ENCODE measurements around the gene PGBD2.
"Not testable (repeated sequence)": the region's sequence is repeated elsewhere in the genome, so short reads cannot be mapped to it uniquely, and the experiment has no call there.

The PGBD2 gene

DNA sequence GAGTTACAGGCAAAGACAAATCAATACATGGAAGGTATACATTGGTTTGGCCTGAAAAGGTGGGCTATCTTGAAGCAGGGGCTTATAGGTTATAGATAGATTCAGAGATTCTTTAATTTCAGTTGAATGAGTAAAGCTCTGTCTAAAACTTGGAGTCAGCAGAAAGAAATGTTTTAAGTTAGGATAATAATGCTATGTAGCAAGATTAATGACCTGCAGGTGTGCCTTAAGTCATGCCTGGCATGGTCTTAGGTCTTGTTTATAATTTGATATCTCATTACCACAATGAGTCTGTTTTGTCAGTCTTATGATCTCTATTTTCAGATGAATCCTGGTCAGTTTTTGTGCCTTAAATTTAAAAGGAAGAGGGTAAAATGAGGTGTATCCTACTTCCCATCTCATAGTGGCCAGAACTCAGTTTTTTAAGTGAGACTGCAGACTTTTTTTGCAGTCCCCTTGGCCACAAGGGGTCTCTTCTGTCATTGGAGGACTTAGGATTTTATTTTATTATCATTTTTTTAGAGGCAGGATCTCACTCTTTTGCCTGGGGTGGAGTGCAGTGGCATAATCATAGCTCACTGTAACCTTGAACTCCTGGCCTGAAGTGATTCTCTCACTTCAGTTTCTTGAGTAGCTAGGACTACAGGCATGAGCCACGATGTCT lies 21.3 kb upstream of the PGBD2 start:
- H3K36me3 ChIP-seq, result no peaks in the 10 kb centered on the region

DNA sequence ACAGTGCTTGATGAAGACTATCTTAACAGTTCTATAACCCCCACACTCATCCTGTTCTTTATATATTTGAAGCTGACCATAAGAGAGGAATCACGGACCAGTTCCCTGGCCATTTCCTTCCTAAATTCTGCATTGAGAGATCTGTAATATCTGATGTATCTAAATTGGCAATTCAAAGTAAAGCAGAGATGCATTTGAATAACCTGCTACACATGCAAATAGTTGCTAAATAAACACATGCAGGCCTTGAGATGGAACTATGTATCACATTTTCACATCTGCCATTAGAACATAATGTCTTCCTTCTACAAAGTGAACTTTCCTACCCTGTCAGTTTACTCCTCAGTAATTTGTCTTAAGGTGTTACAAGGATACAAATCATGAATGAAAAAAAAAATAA lies 20.4 kb upstream of the PGBD2 start:
- H3K36me3 ChIP-seq, result no peaks in the 10 kb centered on the region
- peak overlapping the region in 1 of 10 experiments; percentile 11; a peak in 1 of 20 replicates for H3K4me3 ChIP-seq
- no peak overlapping the region for H3K9ac ChIP-seq
- H3K27ac ChIP-seq, result 0 out of 22 replicates have a peak overlapping the region, but pooled peaks of 1 of the 11 experiments have one; percentile 37
- peaks cover 0 to 7% (median 0%) of the 10 kb centered on the region in 11 experiments; a peak in 1 of 22 replicates for H3K9me3 ChIP-seq (replicated peaks in 1 of 11)
- H3K4me2 ChIP-seq, result peak overlapping the region; percentile 23 to 84 (median 73); a peak in 20 of 22 replicates
- TF ChIP-seq Cebpa-rat (IDR thresholded peaks at IDR 0.05), result no peak
- H3K27me3 ChIP-seq, result no peaks in the 10 kb centered on the region
- H4K20me1 ChIP-seq, result no peaks in the 10 kb centered on the region
- peaks cover 9 to 34% (median 23%) of the 10 kb centered on the region in 10 experiments for H3K4me1 ChIP-seq

More for the DNA sequence above, 21.3 kb upstream of the PGBD2 start:
- peaks cover 9 to 34% (median 23%) of the 10 kb centered on the region in 10 experiments for H3K4me1 ChIP-seq
- H3K4me2 ChIP-seq, result peak overlapping the region in 9 of 11 experiments; percentile 50 to 84 (median 73); a peak in 18 of 22 replicates
- H3K9ac ChIP-seq, result no peak overlapping the region
- TF ChIP-seq Cebpa-rat (IDR thresholded peaks at IDR 0.05), result no peak
- H3K9me3 ChIP-seq (replicated peaks in 1 of 11), result peaks cover 0 to 7% (median 0%) of the 10 kb centered on the region in 11 experiments; a peak in 1 of 22 replicates
- H3K27ac ChIP-seq, result peak overlapping the region in 1 of 11 experiments; percentile 37; a peak in 2 of 22 replicates
- no peak overlapping the region for H3K4me3 ChIP-seq
- H4K20me1 ChIP-seq, result no peaks in the 10 kb centered on the region
- no peaks in the 10 kb centered on the region for H3K27me3 ChIP-seq

GRCh38 chr1:248886237-248886895 lies 19.7 kb upstream of the PGBD2 start:
- TF ChIP-seq Cebpa-rat (IDR thresholded peaks at IDR 0.05), result no peak
- H3K36me3 ChIP-seq, result no peaks in the 10 kb centered on the region
- H3K4me3 ChIP-seq, result no peak overlapping the region
- peaks cover 9 to 34% (median 23%) of the 10 kb centered on the region in 10 experiments for H3K4me1 ChIP-seq
- H3K9ac ChIP-seq, result no peak overlapping the region
- H3K27ac ChIP-seq, result no peak overlapping the region
- H3K9me3 ChIP-seq (replicated peaks in 1 of 11), result peaks cover 0 to 7% (median 0%) of the 10 kb centered on the region in 11 experiments; a peak in 1 of 22 replicates
- H4K20me1 ChIP-seq, result no peaks in the 10 kb centered on the region
- no peaks in the 10 kb centered on the region for H3K27me3 ChIP-seq
- peak overlapping the region in 9 of 11 experiments; percentile 30 to 84 (median 73); a peak in 17 of 22 replicates for H3K4me2 ChIP-seq

DNA sequence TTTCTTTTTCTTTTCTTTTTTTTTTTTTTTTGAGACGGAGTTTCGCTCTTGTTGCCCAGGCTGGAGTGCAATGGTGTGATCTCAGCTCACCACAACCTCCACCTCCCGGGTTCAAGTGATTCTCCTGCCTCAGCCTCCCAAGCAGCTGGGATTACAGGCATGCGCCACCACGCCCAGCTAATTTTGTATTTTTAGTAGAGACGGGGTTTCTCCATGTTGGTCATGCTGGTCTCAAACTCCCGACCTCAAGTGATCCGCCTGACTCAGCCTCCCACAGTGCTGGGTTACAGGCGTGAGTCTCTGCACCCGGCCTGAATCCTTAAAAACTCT lies 16.2 kb upstream of the PGBD2 start:
- H3K4me3 ChIP-seq, H3K4me2 ChIP-seq: not testable (repeated sequence)

GRCh38 chr1:248890549-248891498 lies 15.2 kb upstream of the PGBD2 start:
- no peak for TF ChIP-seq Cebpa-rat (IDR thresholded peaks at IDR 0.05)
- Histone ChIP-seq H3K9ac (no peak overlapping the region), H3K9me3 (replicated peaks in 1 of 11) (no peaks in the 10 kb centered on the region), H3K36me3 (no peaks in the 10 kb centered on the region), H4K20me1 (no peaks in the 10 kb centered on the region), H3K4me1 (peaks cover under 1 to 41% (median 20%) of the 10 kb centered on the region in 10 experiments), H3K27ac (no peak overlapping the region), H3K4me3 (no peak overlapping the region), H3K4me2 (no peak overlapping the region), H3K27me3 (no peaks in the 10 kb centered on the region)

More for the DNA sequence above, 16.2 kb upstream of the PGBD2 start:
- not testable (repeated sequence) for H4K20me1 ChIP-seq; H3K36me3 ChIP-seq; H3K27me3 ChIP-seq; H3K27ac ChIP-seq; H3K9ac ChIP-seq; H3K9me3 ChIP-seq (replicated peaks in 1 of 11)
- H3K4me1 ChIP-seq, result peaks cover 9 to 44% (median 25%) of the 10 kb centered on the region in 10 experiments

DNA sequence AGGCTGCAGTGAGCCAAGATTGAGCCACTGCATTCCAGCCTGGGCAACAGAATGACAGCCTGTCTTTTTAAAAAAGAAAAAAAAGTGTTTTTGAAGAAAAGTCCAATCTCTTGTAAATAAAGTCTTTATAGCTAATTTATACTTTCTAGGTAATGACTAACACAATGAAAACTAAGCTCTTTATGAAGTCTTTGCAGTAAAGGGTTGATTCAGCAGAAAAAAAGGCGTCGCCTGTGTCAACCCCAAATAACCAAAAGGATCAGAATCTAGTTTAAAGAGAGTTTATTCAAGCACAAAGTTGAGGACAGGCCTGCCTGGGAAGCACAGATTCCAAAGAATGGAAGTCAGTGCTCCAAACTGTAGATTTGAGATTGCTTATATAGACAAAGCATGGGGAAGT lies 14.3 kb upstream of the PGBD2 start:
- Histone ChIP-seq H3K36me3 (no peaks in the 10 kb centered on the region), H3K27ac (no peak overlapping the region), H3K9me3 (replicated peaks in 1 of 11) (no peaks in the 10 kb centered on the region), H3K9ac (no peak overlapping the region), H3K4me2 (no peak overlapping the region), H3K4me3 (no peak overlapping the region), H3K27me3 (no peaks in the 10 kb centered on the region), H4K20me1 (no peaks in the 10 kb centered on the region), H3K4me1 (peaks cover 0 to 31% (median 11%) of the 10 kb centered on the region in 10 experiments; a peak in 14 of 20 replicates)
- TF ChIP-seq Cebpa-rat (IDR thresholded peaks at IDR 0.05), result no peak

- Histone ChIP-seq H3K4me1 (peaks cover 0 to 24% (median 10%) of the 10 kb centered on the region in 10 experiments; a peak in 14 of 20 replicates), H3K27me3 (no peaks in the 10 kb centered on the region), H3K4me3 (no peak overlapping the region), H3K27ac (no peak overlapping the region), H3K4me2 (peak overlapping the region in 3 of 11 experiments; percentile 9 to 15 (median 12); a peak in 2 of 22 replicates), H4K20me1 (no peaks in the 10 kb centered on the region), H3K9me3 (replicated peaks in 1 of 11) (no peaks in the 10 kb centered on the region; a peak in 1 of 22 replicates), H3K36me3 (no peaks in the 10 kb centered on the region), H3K9ac (no peak overlapping the region)
- TF ChIP-seq Cebpa-rat (IDR thresholded peaks at IDR 0.05), result no peak
Measured at GRCh38 chr1:248892590-248892989, 13.4 kb upstream of the PGBD2 start.

- Histone ChIP-seq H3K36me3 (no peaks in the 10 kb centered on the region), H3K27me3 (no peaks in the 10 kb centered on the region), H4K20me1 (no peaks in the 10 kb centered on the region), H3K9me3 (replicated peaks in 1 of 11) (no peaks in the 10 kb centered on the region; a peak in 1 of 22 replicates), H3K4me1 (peaks cover 0 to 28% (median 10%) of the 10 kb centered on the region in 10 experiments; a peak in 14 of 20 replicates), H3K4me3 (no peak overlapping the region), H3K27ac (peak overlapping the region in 2 of 11 experiments; percentile 3 to 20; a peak in 3 of 22 replicates), H3K9ac (no peak overlapping the region), H3K4me2 (peak overlapping the region in 7 of 11 experiments; percentile 10 to 52 (median 23); a peak in 12 of 22 replicates)
- no peak for TF ChIP-seq Cebpa-rat (IDR thresholded peaks at IDR 0.05)
Measured at GRCh38 chr1:248894837-248895236, 11.2 kb upstream of the PGBD2 start.
